ENCODE data around the gene MKNK2.

Gene MKNK2

GRCh38 chr19:2061495-2062388, 10.7 kb upstream of the MKNK2 start:
- in situ Hi-C loops (cut with HindIII; ENCODE audit: low sequenced_read_pairs), result no loop called here
- DNase-seq (ENCODE audit: low read depth, low spot score), result peak; percentile 98
- H3K4me3 ChIP-seq (ENCODE audit: low read depth, low read length), result peak overlapping the region; percentile 50
- TF ChIP-seq CTCF (IDR thresholded peaks at IDR 0.05; ENCODE audit: low read depth, low read length), result no peak

- H3K4me3 ChIP-seq (ENCODE audit: low read depth, low read length), result peak overlapping the region; percentile 26
- TF ChIP-seq CTCF (IDR thresholded peaks at IDR 0.05; ENCODE audit: low read depth, low read length), result no peak
- DNase-seq (ENCODE audit: low read depth, low spot score), result peak; percentile 84
- in situ Hi-C loops (cut with HindIII; ENCODE audit: low sequenced_read_pairs), result no loop called here
Observed at GRCh38 chr19:2060884-2061494, 9.9 kb upstream of the MKNK2 start.

DNA sequence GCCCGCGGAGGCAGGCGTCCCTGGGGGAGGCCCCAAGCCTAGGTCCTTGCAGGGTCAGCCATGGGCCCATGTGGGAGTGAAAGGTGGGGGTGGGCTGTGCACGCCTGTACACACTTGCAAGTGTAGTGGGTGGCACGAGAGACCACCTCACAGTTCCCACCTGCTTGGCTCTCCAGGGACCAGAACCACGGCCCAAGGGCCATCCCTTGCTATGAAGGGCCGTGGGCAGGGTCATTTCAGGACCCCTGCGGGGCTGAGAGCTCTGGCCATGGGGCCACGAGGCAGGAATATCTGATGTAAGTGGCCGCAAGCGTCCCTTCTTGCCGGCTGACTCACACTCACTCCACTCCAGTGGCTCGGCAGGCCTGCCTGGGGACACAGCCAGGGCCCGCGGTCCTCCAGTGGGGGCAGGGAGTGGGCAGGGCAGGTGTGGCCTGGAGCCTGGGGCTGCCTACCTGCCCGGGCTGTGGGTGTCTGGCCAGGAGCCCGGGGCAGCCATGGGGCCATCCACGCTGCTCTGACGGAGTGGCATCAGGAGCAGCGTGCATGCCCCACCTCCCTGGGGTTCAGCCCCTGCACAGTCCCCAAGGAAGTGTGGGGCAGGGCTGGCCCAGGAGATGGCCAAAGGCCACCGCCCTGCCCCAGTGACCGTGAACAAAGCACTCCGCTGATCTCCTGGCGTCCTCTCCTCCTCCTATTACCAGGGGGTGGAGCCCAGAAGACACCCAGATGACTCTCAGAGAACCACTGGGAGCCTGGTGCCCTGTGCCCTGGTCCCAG, 8.6 kb upstream of the MKNK2 start:
- DNase-seq (ENCODE audit: low read depth, low spot score), result peak; percentile 79
- no peak for TF ChIP-seq CTCF (IDR thresholded peaks at IDR 0.05; ENCODE audit: low read depth, low read length)
- in situ Hi-C loops (cut with HindIII; ENCODE audit: low sequenced_read_pairs), result no loop called here
- H3K4me3 ChIP-seq (ENCODE audit: low read depth, low read length), result no peak overlapping the region

DNA sequence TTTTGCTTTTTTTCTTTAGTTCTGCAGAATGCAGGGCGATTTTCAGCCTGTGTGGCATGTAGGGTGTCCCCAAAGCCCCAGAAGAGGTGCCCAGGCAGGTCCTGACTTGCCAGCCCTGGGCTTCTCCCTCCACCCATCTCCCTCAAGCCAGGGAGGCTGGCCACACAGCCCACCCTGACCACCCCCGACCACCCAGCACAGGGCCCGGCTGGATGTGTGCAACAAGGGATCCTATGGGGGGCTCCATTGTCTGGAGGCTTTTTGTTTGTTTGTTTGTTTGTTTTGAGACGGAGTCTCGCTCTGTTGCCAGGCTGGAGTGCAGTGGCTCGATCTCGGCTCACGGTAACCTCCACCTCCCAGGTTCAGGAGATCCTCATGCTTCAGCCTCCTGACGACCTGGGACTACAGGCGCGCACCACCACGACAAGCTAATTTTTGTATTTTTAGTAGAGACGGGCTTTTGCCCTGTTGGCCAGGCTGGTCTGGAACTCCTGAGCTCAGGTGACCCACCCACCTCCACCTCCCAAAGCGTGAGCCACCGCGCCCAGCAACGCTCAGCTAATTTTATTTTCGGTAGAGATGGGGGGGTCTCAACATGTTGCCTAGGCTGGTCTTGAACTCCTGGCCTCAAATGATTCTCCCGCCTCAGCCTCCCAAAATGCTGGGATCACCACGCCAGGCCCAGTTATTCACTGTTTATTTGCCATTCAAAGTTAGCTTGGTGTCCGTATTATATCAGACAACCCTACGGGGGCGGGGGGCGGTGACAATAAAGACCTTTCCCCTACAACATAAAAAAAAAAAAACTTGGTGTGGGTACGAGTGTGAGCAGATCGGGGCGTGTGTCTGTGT, 7.8 kb upstream of the MKNK2 start:
- no peak for TF ChIP-seq CTCF (IDR thresholded peaks at IDR 0.05; ENCODE audit: low read depth, low read length)
- in situ Hi-C loops (cut with HindIII; ENCODE audit: low sequenced_read_pairs), result no loop called here
- H3K4me3 ChIP-seq (ENCODE audit: low read depth, low read length), result no peak overlapping the region
- DNase-seq (ENCODE audit: low read depth, low spot score), result no peak

GRCh38 chr19:2057484-2058469, 6.7 kb upstream of the MKNK2 start:
- H3K4me3 ChIP-seq (ENCODE audit: low read depth, low read length), result no peak overlapping the region
- in situ Hi-C loops (cut with HindIII; ENCODE audit: low sequenced_read_pairs), result no loop called here

More at GRCh38 chr19:2057484-2058469, 6.7 kb upstream of the MKNK2 start:
- no peak for TF ChIP-seq CTCF (IDR thresholded peaks at IDR 0.05; ENCODE audit: low read depth, low read length)
- no peak for DNase-seq (ENCODE audit: low read depth, low spot score)
